Osteocyte (in vitro differentiated cells): ENCODE measurements around the gene FHIP1A. TPM values are rescaled to one million over a fixed set of nuclear protein-coding genes. Genes with fewer than 3 reads are reported as not detected.
"Not testable (repeated sequence)": the region's sequence is repeated elsewhere in the genome, so short reads cannot be mapped to it uniquely, and the experiment has no call there.

Source experiments
- DNase-seq: peaks from one replicate; pipeline ENCODE4 v3.0.0; 2021; ENCODE audit warnings: mixed read lengths; ENCODE audit not compliant: unreplicated experiment; ENCODE audit errors: extremely low spot score
- H3K27ac Mint-ChIP-seq: one replicate; pipeline ENCODE4 v1.8.0; 2021; ENCODE audit warnings: mild to moderate bottlenecking, mixed read lengths; ENCODE audit not compliant: unreplicated experiment
- H3K27me3 Mint-ChIP-seq: one replicate; pipeline ENCODE4 v1.8.0; 2021; ENCODE audit warnings: mixed read lengths; ENCODE audit not compliant: unreplicated experiment
- H3K36me3 Mint-ChIP-seq: one replicate; pipeline ENCODE4 v1.8.0; 2021; ENCODE audit warnings: mixed read lengths; ENCODE audit not compliant: unreplicated experiment
- H3K4me1 Mint-ChIP-seq: one replicate; pipeline ENCODE4 v1.8.0; 2021; ENCODE audit warnings: mixed read lengths; ENCODE audit not compliant: unreplicated experiment
- H3K4me3 Mint-ChIP-seq: one replicate; pipeline ENCODE4 v1.8.0; 2021; ENCODE audit warnings: mild to moderate bottlenecking, moderate library complexity, mixed read lengths; ENCODE audit not compliant: unreplicated experiment
- H3K9me3 Mint-ChIP-seq: one replicate; pipeline ENCODE4 v1.8.0; 2021; ENCODE audit warnings: mixed read lengths; ENCODE audit not compliant: unreplicated experiment
- total RNA-seq: library from RNA; stranded (reverse); gene quantifications from 2 replicates; pipeline ENCODE4 v1.2.1, GENCODE V29; 2021
- TF ChIP-seq, protein P1 (sequence below): fragments of 200-600 bp; sonication (generic); IDR thresholded peaks from 2 replicates; pipeline ENCODE4 v1.5.0; 2021; ENCODE audit warnings: antibody characterized with exemption, mild to moderate bottlenecking, moderate library complexity

Gene FHIP1A
- total RNA-seq, 1 donor from 2014 or later, result 0.86 TPM

DNA sequence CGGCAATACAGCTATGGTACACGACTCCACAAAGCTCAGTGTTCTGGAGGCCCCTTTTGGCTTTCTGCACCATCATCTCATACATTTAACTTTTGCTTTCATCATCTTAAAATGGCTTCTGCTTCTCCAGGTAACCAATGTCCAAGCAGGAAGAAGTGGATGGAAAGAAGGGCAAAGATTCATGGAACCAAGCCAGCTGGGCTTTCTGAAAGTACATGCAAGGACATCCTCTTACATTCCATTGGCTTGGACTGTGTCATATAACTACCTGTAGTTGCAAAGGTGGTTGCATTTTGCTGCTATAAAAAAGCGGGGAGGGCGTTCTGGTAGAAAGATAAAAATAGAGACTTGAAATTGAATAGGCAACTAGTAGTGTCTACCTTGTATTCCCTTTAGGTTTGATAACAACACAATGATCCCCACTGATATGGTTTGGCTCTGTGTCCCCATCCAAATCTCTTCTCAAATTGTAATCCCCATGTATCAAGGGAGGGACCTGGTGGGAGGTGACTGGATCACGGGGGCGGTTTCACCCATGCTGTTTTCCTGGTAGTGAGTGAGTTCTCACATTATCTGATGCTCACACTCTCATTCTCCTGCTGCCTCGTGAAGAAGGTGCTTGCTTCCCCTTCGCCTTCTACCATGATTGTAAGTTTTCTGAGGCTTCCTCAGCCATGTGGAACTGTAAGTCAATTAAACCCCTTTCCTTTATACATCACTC lies 6.7 kb upstream of the FHIP1A start:
- H3K36me3 Mint-ChIP-seq, result no peaks in the 10 kb centered on the region
- H3K27me3 Mint-ChIP-seq, result no peaks in the 10 kb centered on the region
- TF ChIP-seq, protein P1, sequence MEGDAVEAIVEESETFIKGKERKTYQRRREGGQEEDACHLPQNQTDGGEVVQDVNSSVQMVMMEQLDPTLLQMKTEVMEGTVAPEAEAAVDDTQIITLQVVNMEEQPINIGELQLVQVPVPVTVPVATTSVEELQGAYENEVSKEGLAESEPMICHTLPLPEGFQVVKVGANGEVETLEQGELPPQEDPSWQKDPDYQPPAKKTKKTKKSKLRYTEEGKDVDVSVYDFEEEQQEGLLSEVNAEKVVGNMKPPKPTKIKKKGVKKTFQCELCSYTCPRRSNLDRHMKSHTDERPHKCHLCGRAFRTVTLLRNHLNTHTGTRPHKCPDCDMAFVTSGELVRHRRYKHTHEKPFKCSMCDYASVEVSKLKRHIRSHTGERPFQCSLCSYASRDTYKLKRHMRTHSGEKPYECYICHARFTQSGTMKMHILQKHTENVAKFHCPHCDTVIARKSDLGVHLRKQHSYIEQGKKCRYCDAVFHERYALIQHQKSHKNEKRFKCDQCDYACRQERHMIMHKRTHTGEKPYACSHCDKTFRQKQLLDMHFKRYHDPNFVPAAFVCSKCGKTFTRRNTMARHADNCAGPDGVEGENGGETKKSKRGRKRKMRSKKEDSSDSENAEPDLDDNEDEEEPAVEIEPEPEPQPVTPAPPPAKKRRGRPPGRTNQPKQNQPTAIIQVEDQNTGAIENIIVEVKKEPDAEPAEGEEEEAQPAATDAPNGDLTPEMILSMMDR, result no peak
- no peaks in the 10 kb centered on the region for H3K9me3 Mint-ChIP-seq
- no peak overlapping the region for H3K27ac Mint-ChIP-seq
- H3K4me1 Mint-ChIP-seq, result no peaks in the 10 kb centered on the region
- no peak overlapping the region for H3K4me3 Mint-ChIP-seq
- no peak for DNase-seq

DNA sequence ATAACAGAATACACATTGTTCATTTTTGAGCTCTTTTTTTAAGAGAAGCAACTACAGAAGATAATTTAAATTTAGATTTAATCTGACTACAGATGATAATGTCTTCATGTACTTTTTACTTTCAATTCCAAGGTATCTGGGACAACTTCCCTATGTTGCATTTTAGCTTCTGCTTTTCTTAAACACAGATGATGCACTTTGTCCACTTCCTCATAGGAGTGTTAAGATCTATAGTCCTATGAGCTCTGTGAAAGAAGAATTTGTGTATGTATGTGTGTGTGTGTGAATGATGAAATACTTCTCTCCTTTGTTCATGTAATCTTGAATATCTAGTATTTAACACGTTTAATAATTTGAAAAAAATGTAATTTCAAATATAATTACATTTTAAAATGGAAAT lies 5.3 kb upstream of the FHIP1A start:
- Mint-ChIP-seq H3K4me1 (peaks cover 6% of the 10 kb centered on the region), H3K27me3 (no peaks in the 10 kb centered on the region), H3K9me3 (no peaks in the 10 kb centered on the region), H3K27ac (no peak overlapping the region), H3K4me3 (no peak overlapping the region), H3K36me3 (no peaks in the 10 kb centered on the region)
- TF ChIP-seq, protein P1, result no peak
- DNase-seq, result no peak

DNA sequence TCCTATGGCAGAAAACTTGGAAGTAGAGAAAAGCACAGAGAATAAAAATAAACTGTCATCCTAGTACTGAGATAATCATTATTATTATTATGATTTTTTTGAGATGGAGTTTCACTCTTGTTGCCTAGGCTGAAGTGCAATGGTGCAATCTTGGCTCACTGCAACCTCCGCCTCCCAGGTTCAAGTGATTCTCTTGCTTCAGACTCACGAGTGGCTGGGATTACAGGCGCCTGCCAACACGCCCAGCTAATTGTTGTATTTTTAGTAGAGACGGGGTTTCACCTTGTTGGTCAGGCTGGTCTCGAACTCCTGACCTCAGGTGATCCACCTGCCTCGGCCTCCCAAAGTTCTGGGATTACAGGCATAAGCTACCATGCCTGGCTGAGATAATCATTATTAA lies 4.2 kb upstream of the FHIP1A start:
- not testable (repeated sequence) for H3K9me3 Mint-ChIP-seq, H3K27ac Mint-ChIP-seq, DNase-seq, H3K36me3 Mint-ChIP-seq, H3K27me3 Mint-ChIP-seq, H3K4me3 Mint-ChIP-seq
- peaks cover 14% of the 10 kb centered on the region for H3K4me1 Mint-ChIP-seq

DNA sequence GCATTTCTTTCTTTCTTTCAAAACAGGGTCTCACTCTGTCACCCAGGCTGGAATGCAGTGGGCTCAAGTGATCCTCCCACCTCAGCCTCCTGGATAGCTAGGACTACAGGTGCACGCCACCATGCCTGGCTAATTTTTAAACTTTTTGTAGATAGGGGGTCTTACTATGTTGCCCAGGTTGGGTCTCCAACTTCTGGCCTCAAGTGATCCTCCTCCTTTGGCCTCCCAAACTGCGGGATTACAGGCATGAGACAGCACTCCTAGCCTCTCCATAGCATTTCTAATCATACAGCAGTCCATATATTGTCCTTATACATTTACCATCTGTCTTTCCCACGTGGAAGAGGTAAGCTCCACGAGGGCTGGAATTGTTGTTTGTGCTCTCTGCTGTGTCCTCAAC lies 2.0 kb upstream of the FHIP1A start:
- Mint-ChIP-seq H3K4me3 (no peak overlapping the region), H3K27ac (no peak overlapping the region), H3K9me3 (no peaks in the 10 kb centered on the region), H3K36me3 (no peaks in the 10 kb centered on the region), H3K4me1 (peaks cover 17% of the 10 kb centered on the region), H3K27me3 (peaks cover 5% of the 10 kb centered on the region)
- no peak for DNase-seq
- TF ChIP-seq, protein P1, result no peak

DNA sequence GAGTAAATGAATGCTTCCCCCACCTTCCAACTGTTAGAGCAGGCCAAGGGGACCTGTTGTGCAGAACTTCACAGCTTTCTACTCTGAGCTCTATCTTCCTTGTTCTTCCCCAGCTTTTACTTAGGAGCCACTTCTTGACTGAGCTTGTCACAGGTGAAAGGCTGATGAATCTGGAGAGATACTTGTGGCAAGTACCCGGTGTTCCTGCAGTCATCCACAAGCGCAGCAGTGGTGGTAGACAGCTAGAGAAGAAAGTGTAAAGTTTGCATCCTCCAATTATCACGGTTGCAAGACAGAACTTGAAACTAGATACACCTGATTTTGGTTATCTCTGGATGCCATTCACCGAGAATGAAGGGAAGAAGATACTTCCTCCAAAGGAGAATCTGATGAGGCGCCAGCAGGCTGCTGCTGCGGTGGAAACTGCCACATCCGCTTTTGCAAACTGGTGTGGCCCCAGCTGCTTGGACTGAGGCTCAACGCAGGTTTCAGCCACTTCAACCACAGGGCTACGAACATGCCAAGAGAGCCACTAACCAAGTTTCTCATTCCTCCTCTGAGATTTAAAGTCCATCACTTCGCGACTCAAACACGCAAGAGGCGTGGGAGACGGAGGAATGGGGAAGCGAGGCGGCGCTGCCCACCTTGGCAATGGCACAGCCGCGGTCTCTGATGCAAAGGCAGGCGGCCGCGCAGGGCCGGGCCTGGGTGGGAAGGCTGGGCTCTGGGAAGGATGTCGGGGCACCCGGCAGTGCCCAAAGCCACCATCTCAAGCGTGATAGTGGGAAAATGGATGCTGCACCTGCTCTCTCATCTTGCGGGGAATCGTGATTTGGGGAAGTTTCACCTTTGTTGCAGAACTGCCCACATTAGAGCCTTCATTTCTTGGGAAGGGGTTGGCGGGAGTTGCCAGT lies 1.3 kb upstream of the FHIP1A start:
- Mint-ChIP-seq H3K9me3 (no peaks in the 10 kb centered on the region), H3K27ac (peak overlapping the region; percentile 73), H3K4me1 (peaks cover 17% of the 10 kb centered on the region), H3K4me3 (peak overlapping the region; percentile 81), H3K36me3 (no peaks in the 10 kb centered on the region), H3K27me3 (peaks cover 5% of the 10 kb centered on the region)
- no peak for DNase-seq
- TF ChIP-seq, protein P1, result no peak
